A673 (cell line): ENCODE data around the gene WWC1.
"Not testable (repeated sequence)": the region's sequence is repeated elsewhere in the genome, so short reads cannot be mapped to it uniquely, and the experiment has no call there.

Experiments used
- EZH2 ChIP-seq: fragments of 200-600 bp; sonication (generic); IDR thresholded peaks from 2 replicates; pipeline ENCODE4 v1.6.1; 2017; ENCODE audit warnings: borderline replicate concordance, low read depth, mild to moderate bottlenecking, mixed read lengths, antibody characterized with exemption, low read length; ENCODE audit not compliant: poor library complexity, severe bottlenecking
- TF ChIP-seq, protein P1 (sequence below): fragments of 300-800, 200-600 bp; sonication (generic); conservative IDR thresholded peaks from 2 replicates; pipeline ENCODE4 v1.5.1; 2017; ENCODE audit warnings: low read depth, mild to moderate bottlenecking, antibody characterized with exemption, low read length, moderate library complexity, mixed read lengths

DNA sequence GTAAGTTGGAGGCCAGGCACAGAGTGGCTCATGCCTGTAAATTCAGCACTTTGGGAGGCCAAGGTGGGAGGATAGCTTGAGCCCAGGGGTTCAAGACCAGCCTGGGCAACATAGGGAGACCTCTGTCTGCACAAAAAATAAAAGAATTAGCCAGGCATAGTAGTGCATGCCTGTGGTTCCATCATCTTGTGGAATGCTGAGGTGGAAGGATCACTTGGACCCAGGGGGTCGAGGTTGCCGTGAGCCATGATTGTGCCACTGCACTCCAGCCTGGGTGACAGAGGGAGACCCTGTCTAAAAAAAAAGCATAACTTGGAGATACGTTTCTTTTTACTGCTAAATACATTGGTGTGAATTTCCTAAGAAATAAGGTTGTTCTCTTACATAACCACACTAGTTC, 19.1 kb downstream of the WWC1 start:
- TF ChIP-seq, protein P1, sequence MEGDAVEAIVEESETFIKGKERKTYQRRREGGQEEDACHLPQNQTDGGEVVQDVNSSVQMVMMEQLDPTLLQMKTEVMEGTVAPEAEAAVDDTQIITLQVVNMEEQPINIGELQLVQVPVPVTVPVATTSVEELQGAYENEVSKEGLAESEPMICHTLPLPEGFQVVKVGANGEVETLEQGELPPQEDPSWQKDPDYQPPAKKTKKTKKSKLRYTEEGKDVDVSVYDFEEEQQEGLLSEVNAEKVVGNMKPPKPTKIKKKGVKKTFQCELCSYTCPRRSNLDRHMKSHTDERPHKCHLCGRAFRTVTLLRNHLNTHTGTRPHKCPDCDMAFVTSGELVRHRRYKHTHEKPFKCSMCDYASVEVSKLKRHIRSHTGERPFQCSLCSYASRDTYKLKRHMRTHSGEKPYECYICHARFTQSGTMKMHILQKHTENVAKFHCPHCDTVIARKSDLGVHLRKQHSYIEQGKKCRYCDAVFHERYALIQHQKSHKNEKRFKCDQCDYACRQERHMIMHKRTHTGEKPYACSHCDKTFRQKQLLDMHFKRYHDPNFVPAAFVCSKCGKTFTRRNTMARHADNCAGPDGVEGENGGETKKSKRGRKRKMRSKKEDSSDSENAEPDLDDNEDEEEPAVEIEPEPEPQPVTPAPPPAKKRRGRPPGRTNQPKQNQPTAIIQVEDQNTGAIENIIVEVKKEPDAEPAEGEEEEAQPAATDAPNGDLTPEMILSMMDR, result not testable (repeated sequence)
- not testable (repeated sequence) for TF ChIP-seq EZH2
